Measurements from ENCODE around the gene SMAD2. TPM values are rescaled to one million over a fixed set of nuclear protein-coding genes. Genes with fewer than 3 reads are reported as not detected.

Gene SMAD2
- total RNA-seq = 37.6 and 138 TPM in 2 replicates

DNA sequence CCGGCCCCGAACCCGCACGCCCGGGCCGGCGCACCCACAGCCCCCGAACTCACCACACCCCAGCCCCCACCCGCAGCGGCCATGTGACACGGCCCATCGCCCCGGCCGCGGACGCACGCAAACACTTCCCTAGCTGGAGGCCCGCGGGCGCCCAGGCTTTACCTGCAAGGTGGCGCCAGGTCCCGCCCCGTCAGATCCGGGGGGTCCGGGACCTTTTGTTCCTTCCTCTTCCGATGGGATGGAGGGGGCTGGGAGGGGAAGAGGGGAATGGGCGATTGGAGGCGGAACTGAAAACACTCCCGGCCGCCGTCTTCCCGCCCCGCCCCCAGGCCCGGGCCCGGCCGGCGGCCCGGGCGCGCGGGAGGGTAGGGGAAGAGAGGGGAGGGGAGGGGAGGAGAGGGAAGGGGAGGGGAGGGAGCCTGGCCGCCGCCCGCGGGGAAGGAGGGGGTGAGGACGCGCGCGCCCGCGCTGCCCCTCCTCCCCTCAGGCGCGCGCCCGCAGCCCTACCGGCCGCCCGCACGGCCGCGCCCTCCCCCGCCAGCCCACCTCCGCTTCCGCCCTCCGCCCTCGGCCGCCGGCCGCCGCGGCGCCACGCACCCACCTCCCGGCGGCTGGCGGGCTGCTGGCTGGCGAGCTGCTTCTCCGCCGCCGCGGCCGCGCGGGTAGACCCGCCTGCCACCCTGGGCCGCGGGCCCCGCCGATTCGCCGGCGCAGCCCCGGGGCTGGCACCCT, at the start of gene SMAD2:
SMAD2 (minus strand) TSS at position 461 of the 732 bp plus-strand sequence. CDS start 33,903 bp downstream, outside the sequence.

Small RNA genes within 50 kb of the gene (small RNA-seq; reads per million reads assigned to genes)
- gene AC120349.2 (not detected), gene MTCO2P2 (not detected)
